ENCODE data around the gene NMUR1. TPM values are rescaled to one million over a fixed set of nuclear protein-coding genes. Genes with fewer than 3 reads are reported as not detected.
"Not testable (repeated sequence)": the region's sequence is repeated elsewhere in the genome, so short reads cannot be mapped to it uniquely, and the experiment has no call there.

The NMUR1 gene
- total RNA-seq, 1 donor from 2014 or later = 0.10 TPM

GRCh38 chr2:231573698-231574421 is 43.6 kb upstream of the NMUR1 start:
- no peak for DNase-seq (ENCODE audit: extremely low spot score, unreplicated experiment)
- Mint-ChIP-seq H3K27ac (peak overlapping the region; percentile 26), H3K4me3 (no peak overlapping the region), H3K27me3 (no peaks in the 10 kb centered on the region), H3K9me3 (no peaks in the 10 kb centered on the region), H3K36me3 (no peaks in the 10 kb centered on the region), H3K4me1 (ENCODE audit: unreplicated experiment) (peaks cover 14% of the 10 kb centered on the region)
- TF ChIP-seq CTCF (conservative IDR thresholded peaks at IDR 0.05) = no peak

GRCh38 chr2:231573096-231573495 is 42.9 kb upstream of the NMUR1 start:
- DNase-seq (ENCODE audit: extremely low spot score, unreplicated experiment) = no peak
- H3K9me3 Mint-ChIP-seq = no peaks in the 10 kb centered on the region
- TF ChIP-seq CTCF (conservative IDR thresholded peaks at IDR 0.05) = no peak
- H3K36me3 Mint-ChIP-seq = no peaks in the 10 kb centered on the region
- H3K27me3 Mint-ChIP-seq = no peaks in the 10 kb centered on the region
- peaks cover 14% of the 10 kb centered on the region for H3K4me1 Mint-ChIP-seq (ENCODE audit: unreplicated experiment)
- no peak overlapping the region for H3K4me3 Mint-ChIP-seq
- H3K27ac Mint-ChIP-seq = peak overlapping the region; percentile 26

GRCh38 chr2:231571661-231572191 is 41.5 kb upstream of the NMUR1 start:
- Mint-ChIP-seq H3K4me3 (peak overlapping the region; percentile 62), H3K27me3 (no peaks in the 10 kb centered on the region), H3K36me3 (no peaks in the 10 kb centered on the region), H3K4me1 (ENCODE audit: unreplicated experiment) (peaks cover 14% of the 10 kb centered on the region), H3K27ac (peak overlapping the region; percentile 91), H3K9me3 (peaks cover 4% of the 10 kb centered on the region)
- DNase-seq (ENCODE audit: extremely low spot score, unreplicated experiment) = no peak
- TF ChIP-seq CTCF (conservative IDR thresholded peaks at IDR 0.05) = no peak

DNA sequence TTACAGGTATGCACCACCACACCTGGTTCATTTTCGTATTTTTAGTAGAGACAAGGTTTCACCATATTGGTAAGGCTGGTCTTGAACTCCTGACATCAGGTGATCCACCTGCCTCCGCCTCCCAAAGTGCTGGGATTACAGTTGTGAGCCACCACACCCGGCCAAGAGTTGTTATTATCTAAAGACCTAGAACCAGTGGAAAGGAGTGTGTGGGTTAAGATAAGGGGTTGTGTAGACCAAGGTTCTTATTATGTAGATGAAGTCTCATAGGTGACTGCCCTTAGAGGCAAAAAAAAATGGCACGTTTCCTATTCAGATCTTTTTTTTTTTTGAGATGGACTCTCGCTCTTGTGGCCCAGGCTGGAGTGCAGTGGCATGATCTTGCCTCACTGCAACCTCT is 40.7 kb upstream of the NMUR1 start:
- H3K27ac Mint-ChIP-seq = peak overlapping the region; percentile 91
- H3K27me3 Mint-ChIP-seq; DNase-seq (ENCODE audit: extremely low spot score, unreplicated experiment); H3K4me3 Mint-ChIP-seq; H3K36me3 Mint-ChIP-seq; H3K9me3 Mint-ChIP-seq; H3K4me1 Mint-ChIP-seq (ENCODE audit: unreplicated experiment): not testable (repeated sequence)

DNA sequence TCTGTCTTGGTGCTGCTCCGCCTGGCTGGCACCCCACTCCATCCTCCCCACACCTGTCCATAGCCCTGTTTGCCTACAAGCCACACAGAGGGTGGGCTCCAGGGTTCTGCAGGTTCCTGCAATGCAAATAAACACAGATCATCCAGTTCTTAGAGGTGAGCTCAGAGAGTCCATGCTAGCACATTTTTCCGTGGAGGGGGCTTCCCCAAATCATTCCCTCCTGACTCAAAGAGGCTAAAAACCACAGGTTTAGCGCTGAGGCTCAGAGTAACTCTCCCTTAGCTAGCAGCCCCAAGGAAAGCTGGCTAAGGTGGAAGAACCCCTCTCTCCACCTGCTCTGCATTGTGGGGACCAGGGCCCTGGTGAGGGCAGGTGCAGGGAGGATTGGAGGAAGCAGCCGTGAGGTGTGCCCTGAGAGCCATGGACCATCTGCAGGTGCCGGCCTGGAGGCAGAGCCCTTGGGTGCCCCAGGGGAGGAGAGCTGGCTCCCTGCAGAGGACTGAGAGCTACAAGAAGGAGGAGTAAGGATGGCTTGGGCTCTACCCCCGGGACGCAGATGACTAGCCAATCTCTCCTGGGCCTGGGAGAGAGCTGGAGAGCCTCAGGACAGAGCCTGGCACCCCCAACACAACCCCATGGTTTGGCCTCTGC is 38.7 kb upstream of the NMUR1 start:
- TF ChIP-seq CTCF (conservative IDR thresholded peaks at IDR 0.05) = no peak
- no peak for DNase-seq (ENCODE audit: extremely low spot score, unreplicated experiment)
- Mint-ChIP-seq H3K36me3 (no peaks in the 10 kb centered on the region), H3K4me1 (ENCODE audit: unreplicated experiment) (peaks cover 10% of the 10 kb centered on the region), H3K9me3 (peaks cover 4% of the 10 kb centered on the region), H3K27ac (no peak overlapping the region), H3K27me3 (no peaks in the 10 kb centered on the region), H3K4me3 (no peak overlapping the region)

DNA sequence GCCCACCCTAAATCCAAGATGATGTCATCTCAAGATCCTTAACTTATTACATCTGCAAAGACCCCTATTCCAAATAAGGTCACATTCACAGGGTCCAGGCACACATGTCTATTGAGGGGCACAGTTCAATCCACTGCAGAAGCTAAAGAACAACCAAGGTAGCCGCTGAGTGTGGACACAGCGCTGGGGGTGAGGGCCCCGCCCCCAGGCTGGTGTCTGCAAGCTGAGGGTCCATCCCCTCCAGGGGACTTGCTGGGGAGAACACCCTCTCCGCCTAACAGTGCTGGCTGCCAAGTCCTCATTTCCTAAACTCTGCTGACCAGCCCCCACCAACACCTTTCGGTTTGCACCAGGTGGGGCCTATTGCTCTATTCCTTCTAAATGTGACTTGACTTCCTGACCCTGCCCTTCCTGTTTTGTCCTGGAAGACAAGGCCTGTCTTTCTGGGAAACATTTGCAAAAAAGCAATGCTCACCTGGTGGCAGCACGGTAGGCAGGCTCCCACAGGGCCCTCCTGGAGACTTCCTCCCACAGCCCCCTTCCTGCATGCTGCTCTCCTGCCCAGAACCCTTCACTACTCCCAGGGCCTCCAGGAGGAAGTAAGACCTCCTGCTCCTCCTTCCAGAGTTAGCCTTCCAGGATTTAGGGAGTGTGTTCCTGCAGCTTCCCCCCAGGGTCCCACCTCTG is 38.0 kb upstream of the NMUR1 start:
- no peaks in the 10 kb centered on the region for H3K27me3 Mint-ChIP-seq
- H3K4me1 Mint-ChIP-seq (ENCODE audit: unreplicated experiment) = peaks cover 10% of the 10 kb centered on the region
- H3K9me3 Mint-ChIP-seq = peaks cover 4% of the 10 kb centered on the region
- no peak for DNase-seq (ENCODE audit: extremely low spot score, unreplicated experiment)
- no peak overlapping the region for H3K4me3 Mint-ChIP-seq
- no peaks in the 10 kb centered on the region for H3K36me3 Mint-ChIP-seq
- no peak for TF ChIP-seq CTCF (conservative IDR thresholded peaks at IDR 0.05)
- H3K27ac Mint-ChIP-seq = no peak overlapping the region
